ENCODE measurements around the gene ERICH4.

The ERICH4 gene

GRCh38 chr19:41435936-41436673 lies 6.9 kb upstream of the ERICH4 start:
- DNase-seq, result no peak

GRCh38 chr19:41436674-41436951 lies 6.3 kb upstream of the ERICH4 start:
- DNase-seq, result no peak

DNA sequence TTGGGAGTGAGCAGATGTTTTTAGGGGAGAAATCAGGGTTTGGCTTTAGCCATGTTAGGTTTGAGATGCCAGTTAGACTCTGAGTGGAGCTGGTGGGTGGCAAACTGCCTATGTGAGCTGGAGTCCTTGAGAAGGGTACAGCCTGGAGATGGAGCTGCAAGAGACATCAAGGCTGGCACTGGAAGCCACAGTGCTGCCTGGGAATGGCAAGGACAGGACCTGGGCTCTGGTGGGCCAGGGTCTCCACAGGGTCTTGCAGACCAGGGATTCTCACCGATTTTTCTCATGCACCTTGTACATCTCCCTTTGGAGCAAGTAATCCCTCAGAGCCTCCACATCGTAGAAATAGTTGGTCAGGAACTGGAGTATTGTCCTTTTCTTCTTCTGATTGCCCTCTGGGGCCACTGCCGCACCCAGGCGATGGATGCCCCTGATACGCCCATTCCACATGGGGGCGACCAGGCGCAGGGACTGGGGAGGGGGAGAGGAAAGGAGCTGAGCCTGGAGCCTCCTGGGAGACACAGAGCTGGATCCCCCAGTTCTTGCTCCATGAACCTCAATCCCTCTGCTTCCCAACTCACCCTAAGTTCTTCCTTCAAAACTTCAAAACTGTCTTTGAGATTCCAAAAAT lies 4.9 kb upstream of the ERICH4 start:
- no peak for DNase-seq

GRCh38 chr19:41439441-41440222 lies 3.3 kb upstream of the ERICH4 start, which contains the start of gene DMAC2:
Gene DMAC2 (minus strand): TSS chr19:41439912. CDS start chr19:41439899, 13 bp downstream.
- peak; percentile 95 for DNase-seq

DNA sequence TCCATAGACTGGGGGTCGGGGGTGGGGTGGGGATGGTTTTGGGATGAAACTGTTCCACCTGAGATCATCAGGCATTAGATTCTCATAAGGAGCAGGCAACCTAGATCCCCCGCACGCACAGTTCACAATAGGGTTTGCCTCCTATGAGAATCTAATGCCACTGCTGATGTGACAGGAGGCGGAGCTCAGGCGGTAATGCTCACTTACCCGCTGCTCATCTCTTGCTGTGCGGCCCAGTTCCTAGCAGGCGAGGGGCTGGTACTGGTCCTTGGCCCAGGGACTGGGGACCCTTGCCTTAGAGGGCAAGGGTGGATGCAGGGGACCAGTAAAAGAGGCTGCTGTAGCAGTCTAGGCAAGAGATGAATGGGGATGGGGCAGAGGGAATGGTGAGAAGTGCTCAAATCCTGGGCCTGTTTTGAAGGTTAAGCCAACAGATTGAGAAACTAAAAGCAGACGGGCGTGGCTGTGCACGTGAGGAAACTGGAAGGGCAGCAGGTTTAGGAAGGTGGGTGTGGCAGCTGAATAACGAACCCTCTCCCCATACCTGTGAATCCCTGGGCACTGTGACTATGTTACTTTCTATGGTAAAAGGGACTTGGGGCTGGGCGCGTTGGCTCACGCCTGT lies 1.5 kb upstream of the ERICH4 start:
- DNase-seq, result no peak

GRCh38 chr19:41443813-41444455 lies 978 bp downstream of the ERICH4 start:
- DNase-seq, result no peak

GRCh38 chr19:41445575-41445974 lies 2.6 kb downstream of the ERICH4 start:
- no peak for DNase-seq

- no peak for DNase-seq
These were observed 4.9 kb downstream of the ERICH4 start for GRCh38 chr19:41447732-41448332.

GRCh38 chr19:41449079-41449864 lies 6.3 kb downstream of the ERICH4 start:
- peak; percentile 70 for DNase-seq

DNA sequence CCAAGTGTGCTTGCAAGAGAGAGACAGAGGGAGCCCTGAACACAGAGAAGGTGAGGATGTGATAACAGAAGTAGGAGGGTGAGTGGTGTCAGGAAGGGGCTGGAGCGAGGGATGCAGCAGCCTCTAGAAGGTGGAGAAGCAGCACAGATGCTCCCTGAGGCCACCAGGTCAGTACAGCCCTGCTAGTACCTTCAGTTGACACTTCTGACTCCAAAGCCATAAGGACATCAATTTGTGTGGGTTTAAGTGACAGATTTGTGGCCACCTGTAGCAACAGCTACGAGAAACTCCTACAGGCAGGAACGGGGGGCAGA lies 6.9 kb downstream of the ERICH4 start:
- DNase-seq, result no peak

DNA sequence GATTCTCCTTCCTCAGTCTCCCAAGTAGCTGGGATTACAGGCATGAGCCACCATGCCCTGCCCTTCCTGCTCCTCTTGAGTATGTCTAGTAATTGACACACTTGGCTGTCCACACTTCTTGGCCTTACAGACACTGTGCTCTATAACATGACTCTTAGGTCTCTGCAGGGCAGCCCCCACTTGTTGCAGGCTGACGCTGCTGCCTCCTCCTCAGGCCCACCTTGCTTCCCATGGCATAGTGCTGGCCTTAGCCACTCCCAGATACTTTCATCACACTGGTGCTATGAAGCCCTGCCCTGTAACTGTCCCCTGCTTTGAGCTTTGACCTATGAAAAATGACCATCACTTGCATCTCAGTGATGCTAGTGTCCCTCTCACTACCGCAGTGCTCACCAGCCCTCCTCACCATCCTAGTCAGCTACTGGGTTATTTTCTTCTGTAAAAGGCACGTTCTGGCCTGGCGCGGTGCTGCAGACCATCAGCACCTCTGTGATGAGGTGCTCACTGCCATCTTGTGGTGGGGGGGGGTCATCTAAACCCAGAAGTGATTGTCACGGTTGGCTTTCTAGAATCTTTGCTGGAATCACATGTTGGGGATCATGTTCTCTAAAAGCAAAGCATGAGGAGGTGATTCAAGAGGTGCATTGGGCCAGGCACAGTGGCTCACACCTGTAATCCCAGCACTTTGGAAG lies 9.8 kb downstream of the ERICH4 start:
- no peak for DNase-seq

DNA sequence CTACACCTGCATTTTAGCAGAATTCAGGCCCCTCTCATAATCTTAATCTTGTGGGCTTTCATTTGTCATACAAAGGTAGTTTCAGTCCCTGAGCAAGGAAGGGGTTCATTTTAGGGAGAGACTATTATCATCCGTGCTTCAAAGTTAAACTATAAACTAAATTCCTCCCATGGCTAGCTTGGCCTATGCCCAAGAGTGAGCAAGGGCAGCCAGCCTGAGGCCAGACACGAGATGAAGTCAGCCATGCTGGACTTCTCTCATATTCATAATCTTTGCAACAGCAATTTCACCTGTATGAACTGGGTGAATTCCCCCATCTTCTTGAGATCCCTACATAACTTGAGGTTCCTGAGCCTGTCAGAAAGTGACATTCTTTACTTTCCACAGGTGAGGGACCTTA lies 13.0 kb downstream of the ERICH4 start:
- no peak for DNase-seq

DNA sequence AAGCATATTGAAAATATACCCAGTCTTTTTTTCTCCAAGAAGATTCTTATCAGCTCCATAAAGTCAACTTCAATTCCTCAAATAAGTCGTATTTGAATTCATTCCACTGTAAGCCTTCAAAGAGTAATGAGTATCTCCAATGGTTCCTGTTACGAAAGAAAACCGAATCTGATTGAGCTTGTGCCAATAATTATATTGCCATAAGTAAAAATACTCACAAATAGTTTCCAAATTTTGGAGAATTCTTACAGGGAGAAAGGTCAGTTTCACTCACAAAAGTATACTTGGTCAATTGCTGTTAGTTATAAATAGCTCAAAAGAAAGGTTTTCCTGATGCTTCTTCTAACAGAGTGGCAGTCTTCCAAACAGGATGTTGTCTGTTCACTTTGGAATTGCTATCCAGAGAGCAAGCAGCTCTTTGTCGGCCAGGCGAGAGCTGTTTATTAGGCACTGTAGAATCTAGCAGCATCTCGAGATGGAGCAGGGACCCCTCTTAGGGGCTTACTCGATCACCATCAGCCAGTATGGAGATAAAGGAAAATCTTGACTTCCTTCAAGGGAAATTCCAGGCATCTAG lies 13.5 kb downstream of the ERICH4 start:
- no peak for DNase-seq

DNA sequence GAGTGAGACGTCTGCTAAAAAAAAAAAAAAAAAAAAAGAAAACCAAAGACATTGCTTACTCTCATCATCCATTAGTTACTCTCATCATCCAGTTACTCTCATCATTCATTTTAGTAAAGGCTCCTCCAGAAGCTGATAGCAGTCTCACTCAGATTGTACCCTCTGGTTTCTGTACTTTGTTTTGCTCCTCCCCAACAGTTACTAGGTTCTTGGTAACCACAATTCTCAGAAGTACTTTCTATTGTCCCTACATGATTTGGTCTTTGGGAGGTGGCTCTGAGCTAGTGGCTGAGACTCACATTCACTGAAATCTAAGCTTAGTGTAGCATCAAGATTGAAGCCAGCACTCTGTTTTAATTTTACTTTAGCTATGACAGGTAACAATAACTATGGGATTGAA lies 14.3 kb downstream of the ERICH4 start:
- no peak for DNase-seq

DNA sequence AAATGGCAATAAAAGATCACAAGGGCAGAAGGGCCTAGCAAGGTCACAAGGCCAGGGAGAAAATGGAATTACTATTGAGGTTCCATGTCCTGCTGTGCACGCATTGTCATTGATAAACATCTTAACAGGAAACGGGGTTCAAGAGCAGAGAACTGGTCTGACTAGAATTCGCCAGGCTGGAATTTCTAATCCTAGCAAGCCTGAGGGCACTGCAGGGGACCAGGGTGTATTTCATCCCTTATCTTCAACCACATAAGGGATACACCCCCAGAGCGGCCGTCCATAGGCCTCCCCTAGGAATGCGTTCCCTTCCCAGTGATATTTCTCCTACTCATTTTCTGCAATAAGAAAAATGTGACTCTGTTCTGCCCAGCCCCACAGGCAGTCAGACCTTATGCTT lies 19.5 kb downstream of the ERICH4 start:
- DNase-seq, result no peak

DNA sequence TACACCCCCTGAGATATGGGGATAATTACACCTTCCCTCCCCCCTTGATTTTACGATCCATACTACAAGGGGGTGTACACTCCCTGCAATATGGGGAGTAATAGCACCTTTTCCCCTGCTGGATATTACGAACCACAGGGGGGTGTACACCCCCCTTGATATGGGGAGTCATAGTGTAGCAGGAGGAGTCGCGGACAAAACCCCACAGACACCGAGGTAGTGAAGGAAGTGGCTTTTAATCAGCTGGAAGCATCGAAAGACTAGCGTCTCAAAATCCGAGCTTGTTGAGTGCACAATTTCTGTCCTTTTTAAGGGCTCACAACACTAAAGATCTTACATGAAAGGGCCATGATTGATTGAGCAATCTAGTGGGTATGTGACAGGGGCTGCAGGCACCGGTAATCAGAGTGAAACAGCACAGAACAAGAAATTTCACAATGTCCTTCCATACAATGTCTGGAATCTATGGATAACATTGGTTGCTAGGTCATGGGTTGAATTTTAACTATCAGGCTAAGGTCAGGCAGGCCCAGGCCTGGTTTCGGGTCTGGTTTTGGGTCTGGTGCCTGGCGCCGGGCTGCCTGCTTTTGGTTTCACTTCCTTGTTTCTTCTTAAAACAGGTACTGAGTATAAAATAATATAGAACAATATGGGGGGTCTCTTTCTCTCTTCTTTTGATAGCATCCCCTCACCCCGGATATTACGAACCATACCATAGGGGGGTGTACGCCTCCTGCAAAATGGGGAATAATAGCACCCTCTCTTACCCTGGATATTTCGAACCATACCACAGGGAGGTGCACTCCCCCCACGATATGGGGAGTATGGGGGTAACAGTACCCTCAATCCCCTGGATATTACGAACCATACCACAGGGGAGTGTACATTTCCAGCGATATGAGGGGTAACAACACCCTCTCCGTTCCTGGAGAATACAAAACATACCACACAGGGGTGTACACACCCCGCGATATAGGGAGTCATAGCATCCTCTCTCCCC lies 20.6 kb downstream of the ERICH4 start:
- peak; percentile 62 for DNase-seq

DNA sequence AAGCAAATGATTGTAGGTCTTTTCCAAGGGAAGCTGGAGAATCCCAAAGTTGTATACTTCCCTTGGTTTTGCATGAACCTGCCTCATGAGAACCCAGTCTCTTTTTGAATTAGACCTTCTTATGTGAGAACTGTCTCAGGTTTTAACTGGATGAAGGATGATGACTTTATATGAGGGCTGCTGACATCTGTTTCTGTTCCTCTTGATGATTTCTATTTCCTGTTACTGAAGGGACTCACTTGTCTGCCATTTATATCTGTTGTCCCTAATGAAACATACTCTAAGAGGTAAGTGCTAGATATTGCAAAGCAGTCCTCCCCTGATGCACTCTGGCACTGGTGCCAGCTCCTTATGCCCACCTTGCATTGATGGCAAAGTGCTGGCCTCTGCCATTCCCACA lies 33.6 kb downstream of the ERICH4 start:
- no peak for DNase-seq

DNA sequence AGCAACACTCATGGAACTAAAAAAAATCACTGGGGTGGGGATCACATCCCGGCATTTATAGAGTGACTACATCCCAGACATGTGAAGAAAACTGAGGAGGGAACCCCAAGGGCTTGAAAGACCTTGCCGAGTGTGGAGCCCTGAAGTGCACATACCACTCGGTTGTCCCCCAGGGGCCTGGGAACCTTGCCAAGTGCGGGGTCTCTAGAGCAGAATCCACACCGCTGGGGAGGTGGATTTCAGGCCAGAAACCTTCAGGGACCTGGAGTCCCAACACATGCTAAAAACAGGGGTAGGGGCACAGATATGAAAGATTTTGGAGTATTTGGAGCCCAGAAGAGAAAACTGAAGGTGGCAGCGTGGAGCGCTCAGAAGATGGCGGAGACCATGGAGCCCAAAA lies 35.2 kb downstream of the ERICH4 start:
- DNase-seq, result no peak

GRCh38 chr19:41478875-41479756 lies 36.2 kb downstream of the ERICH4 start:
- no peak for DNase-seq
